Ishikawa (cell line): ENCODE data around the gene ZFR2.

Source experiments
- CEBPB ChIP-seq: IDR thresholded peaks from 2 replicates; pipeline ENCODE4 v1.6.1; 2012
- EP300 ChIP-seq: IDR thresholded peaks from 2 replicates; pipeline ENCODE4 v1.6.1; 2012; ENCODE audit warnings: borderline replicate concordance
- FOXM1 ChIP-seq: IDR thresholded peaks from 2 replicates; pipeline ENCODE4 v1.6.1; 2012; ENCODE audit warnings: low read depth, borderline replicate concordance
- MAX ChIP-seq: IDR thresholded peaks from 2 replicates; pipeline ENCODE4 v1.6.1; 2012
- NFIC ChIP-seq: IDR thresholded peaks from 2 replicates; pipeline ENCODE4 v1.6.1; 2012
- RAD21 ChIP-seq: IDR thresholded peaks from 2 replicates; pipeline ENCODE4 v1.6.1; 2012; ENCODE audit warnings: low read depth
- REST ChIP-seq: IDR thresholded peaks from 2 replicates; pipeline ENCODE4 v1.6.1; 2012; ENCODE audit warnings: low read depth, mild to moderate bottlenecking
- TAF1 ChIP-seq: IDR thresholded peaks from 2 replicates; pipeline ENCODE4 v1.6.1; 2012; ENCODE audit warnings: low read depth, mild to moderate bottlenecking
- TEAD4 ChIP-seq: IDR thresholded peaks from 2 replicates; pipeline ENCODE4 v1.6.1; 2012
- USF1 ChIP-seq: IDR thresholded peaks from 2 replicates; pipeline ENCODE4 v1.6.1; 2012
- YY1 ChIP-seq: IDR thresholded peaks from 2 replicates; pipeline ENCODE4 v1.6.1; 2012; ENCODE audit warnings: low read depth

DNA sequence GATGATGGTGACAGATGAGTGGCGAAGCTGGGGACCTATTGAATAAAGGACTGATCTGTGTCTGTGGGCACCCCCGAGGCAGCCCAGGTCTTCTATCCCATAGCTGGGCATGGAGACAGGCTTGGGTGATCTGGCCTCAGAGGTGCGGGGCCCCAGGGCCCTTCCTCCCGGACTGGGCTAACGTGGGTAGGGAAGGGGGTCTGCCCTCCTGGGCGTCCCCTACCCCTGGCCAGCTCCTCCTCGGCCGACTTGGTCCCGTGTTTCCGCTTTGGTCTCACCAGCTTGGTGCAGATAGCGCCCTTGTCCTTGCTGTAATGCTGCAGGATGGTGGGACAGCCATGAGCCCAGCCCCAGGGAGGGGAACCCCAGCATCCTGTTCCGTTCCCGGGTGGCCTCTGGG is 85.9 kb downstream of the ZFR2 start:
- TF ChIP-seq EP300 (no peak), NFIC (no peak), YY1 (no peak), RAD21 (no peak), REST (no peak), TAF1 (no peak), MAX (no peak), TEAD4 (no peak), USF1 (no peak), FOXM1 (no peak), CEBPB (no peak)
